ENCODE data around the gene MKRN2. TPM values are rescaled to one million over a fixed set of nuclear protein-coding genes. Genes with fewer than 3 reads are reported as not detected.

The MKRN2 gene
- total and polyA plus RNA-seq, 12 donors = 26.0 to 51.0 (median 37.3) TPM

DNA sequence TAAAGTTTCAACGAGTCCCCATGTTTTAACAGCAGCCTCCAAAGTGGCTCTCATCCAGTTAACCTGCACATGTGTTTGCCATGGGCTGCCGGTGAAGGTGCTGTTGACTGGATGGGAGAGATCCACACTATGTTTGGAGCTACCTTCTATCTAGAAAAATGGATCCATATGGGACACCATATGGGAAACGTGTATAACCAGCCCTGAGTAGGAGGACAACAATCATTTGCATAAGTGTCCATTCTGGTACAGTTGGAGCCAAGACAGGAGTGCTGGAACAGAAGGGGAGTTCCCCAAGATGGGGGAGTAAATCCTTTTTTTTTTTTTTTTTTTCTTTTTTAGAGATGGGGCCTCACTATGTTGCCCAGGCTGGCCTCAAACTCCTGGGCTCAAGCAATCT lies 36.6 kb downstream of the MKRN2 start:
- TF ChIP-seq, protein P1, sequence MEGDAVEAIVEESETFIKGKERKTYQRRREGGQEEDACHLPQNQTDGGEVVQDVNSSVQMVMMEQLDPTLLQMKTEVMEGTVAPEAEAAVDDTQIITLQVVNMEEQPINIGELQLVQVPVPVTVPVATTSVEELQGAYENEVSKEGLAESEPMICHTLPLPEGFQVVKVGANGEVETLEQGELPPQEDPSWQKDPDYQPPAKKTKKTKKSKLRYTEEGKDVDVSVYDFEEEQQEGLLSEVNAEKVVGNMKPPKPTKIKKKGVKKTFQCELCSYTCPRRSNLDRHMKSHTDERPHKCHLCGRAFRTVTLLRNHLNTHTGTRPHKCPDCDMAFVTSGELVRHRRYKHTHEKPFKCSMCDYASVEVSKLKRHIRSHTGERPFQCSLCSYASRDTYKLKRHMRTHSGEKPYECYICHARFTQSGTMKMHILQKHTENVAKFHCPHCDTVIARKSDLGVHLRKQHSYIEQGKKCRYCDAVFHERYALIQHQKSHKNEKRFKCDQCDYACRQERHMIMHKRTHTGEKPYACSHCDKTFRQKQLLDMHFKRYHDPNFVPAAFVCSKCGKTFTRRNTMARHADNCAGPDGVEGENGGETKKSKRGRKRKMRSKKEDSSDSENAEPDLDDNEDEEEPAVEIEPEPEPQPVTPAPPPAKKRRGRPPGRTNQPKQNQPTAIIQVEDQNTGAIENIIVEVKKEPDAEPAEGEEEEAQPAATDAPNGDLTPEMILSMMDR (IDR thresholded peaks at IDR 0.05) = no peak
- ATAC-seq = no peak
- Histone ChIP-seq H3K4me1 (peaks cover 0 to 51% (median 6%) of the 10 kb centered on the region in 9 donors), H3K4me3 (no peak overlapping the region), H3K9me3 (no peaks in the 10 kb centered on the region), H3K27ac (peak overlapping the region in 6 of 10 donors; percentile 22 to 63 (median 58)), H3K27me3 (no peaks in the 10 kb centered on the region), H3K36me3 (peaks cover 0 to 100% (median 60%) of the 10 kb centered on the region in 9 donors)
- no peak for DNase-seq
- 85 to 86% methylated on average over 3 of the region's 3 CpGs for WGBS, 2 donors
- intact Hi-C loops (cut with DNase I) = loop anchor here in 1 of 10 donors (10.0 kb wide), 1 partner anchor 121 kb away; no protein-coding TSS in a partner anchor

DNA sequence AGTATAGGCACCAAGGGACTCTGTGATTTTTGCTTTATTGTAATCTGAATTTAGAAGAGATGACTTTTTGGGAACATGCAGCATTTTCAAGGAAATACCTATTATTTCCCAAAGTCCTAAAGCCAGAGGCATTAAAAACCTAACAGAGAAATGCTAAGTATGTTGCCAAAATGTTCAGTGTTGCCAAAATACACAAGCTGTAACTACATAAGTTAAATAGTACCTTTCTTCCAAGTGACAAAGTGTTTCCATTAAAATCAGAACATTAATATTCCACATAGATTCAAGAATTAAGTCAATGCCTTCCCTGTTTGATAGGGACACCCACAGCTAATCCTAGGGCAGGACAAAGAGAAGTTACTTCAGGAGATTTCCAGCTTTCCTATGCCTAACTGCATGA lies 42.0 kb downstream of the MKRN2 start:
- H3K36me3 ChIP-seq = peaks cover 0 to 100% (median 75%) of the 10 kb centered on the region in 9 donors
- TF ChIP-seq, protein P1 (IDR thresholded peaks at IDR 0.05) = no peak
- peak overlapping the region in 1 of 10 donors; percentile 3 for H3K27ac ChIP-seq
- no peaks in the 10 kb centered on the region for H3K9me3 ChIP-seq
- ATAC-seq (no peak), DNase-seq (no peak)
- H3K4me1 ChIP-seq = peaks cover 0 to 29% (median 0%) of the 10 kb centered on the region in 9 donors
- H3K4me3 ChIP-seq = no peak overlapping the region
- intact Hi-C loops (cut with DNase I) = loop anchor here in 1 of 10 donors (10.0 kb wide), 1 partner anchor 116 kb away; no protein-coding TSS in a partner anchor
- no peaks in the 10 kb centered on the region for H3K27me3 ChIP-seq

DNA sequence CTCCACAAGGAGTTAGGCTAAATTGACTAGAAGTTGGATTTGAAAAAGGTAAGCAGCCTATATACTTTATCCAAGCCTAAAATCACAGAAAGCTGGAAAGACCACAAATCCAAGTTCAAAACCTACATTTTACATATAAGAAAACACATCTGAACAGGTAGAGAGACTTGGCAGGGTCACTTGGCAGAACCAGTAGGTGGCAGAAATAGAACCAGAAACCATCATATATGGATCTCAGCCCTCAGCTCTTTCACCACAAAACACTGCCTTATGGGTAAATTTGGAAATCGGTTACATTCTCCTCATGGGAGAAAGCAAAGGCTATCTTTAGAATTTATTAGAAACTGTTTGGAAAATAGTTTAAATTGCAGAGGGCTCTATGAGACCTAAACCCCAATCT lies 44.2 kb downstream of the MKRN2 start:
- intact Hi-C loops (cut with DNase I) = loop anchor here in 2 of 10 donors (5.0 to 10.0 kb wide), 2 partner anchors 54 to 61 kb away; partner anchors contain the start of gene RAF1 (in 1 of the 2)
- DNase-seq (no peak), ATAC-seq (no peak)
- Histone ChIP-seq H3K36me3 (peaks cover 0 to 100% (median 69%) of the 10 kb centered on the region in 9 donors), H3K27ac (peak overlapping the region in 1 of 10 donors; percentile 5), H3K4me1 (peaks cover 0 to 20% (median 0%) of the 10 kb centered on the region in 9 donors), H3K27me3 (no peaks in the 10 kb centered on the region), H3K4me3 (no peak overlapping the region), H3K9me3 (no peaks in the 10 kb centered on the region)
- TF ChIP-seq, protein P1 (IDR thresholded peaks at IDR 0.05) = peak in 4 of 9 donors; percentile 17 to 43 (median 41)
- WGBS, 2 donors = 43 to 52% methylated on average over 1 of the region's 1 CpG

DNA sequence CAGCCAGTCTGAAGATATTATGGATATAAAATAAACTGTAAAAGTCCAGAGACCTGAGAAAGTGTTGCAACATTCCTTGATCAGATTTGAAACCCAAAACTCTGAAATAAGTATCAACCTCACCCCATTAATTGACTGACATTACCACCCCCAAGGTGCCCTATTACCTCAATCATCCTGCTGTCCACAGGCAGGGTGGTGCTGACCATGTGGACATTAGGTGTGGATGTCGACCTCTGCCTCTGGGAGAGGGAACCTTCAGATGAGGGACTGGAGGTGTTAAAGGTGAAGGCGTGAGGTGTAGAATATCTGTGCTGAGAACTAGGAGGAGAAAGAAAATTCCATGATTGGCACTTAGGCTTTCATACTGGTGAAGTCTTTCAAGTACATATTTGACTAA lies 47.1 kb downstream of the MKRN2 start:
- Histone ChIP-seq H3K27ac (no peak overlapping the region), H3K27me3 (no peaks in the 10 kb centered on the region), H3K4me3 (no peak overlapping the region), H3K36me3 (peaks cover 0 to 100% (median 80%) of the 10 kb centered on the region in 9 donors), H3K9me3 (no peaks in the 10 kb centered on the region), H3K4me1 (peaks cover 0 to 11% (median 0%) of the 10 kb centered on the region in 9 donors)
- TF ChIP-seq, protein P1 (IDR thresholded peaks at IDR 0.05) = no peak
- DNase-seq (no peak), ATAC-seq (no peak)
- 83 to 93% methylated on average over 2 of the region's 2 CpGs for WGBS, 2 donors
- intact Hi-C loops (cut with DNase I) = loop anchor here in 2 of 10 donors (5.0 to 10.0 kb wide), 2 partner anchors 51 to 58 kb away; partner anchors contain the start of gene RAF1 (in 1 of the 2)
